HepG2 (cell line): ENCODE data around the gene GYS1. TPM values are rescaled to one million over a fixed set of nuclear protein-coding genes. Genes with fewer than 3 reads are reported as not detected.
"Not testable (repeated sequence)": the region's sequence is repeated elsewhere in the genome, so short reads cannot be mapped to it uniquely, and the experiment has no call there.

Source experiments
- ATAC-seq: fragments of 200-7000 bp; cut with Tn5 transposase; 3 replicates; pipeline ENCODE4 v1.9.1; 2020; ENCODE audit warnings: mild to moderate bottlenecking, moderate library complexity
- BruUV-seq: library from RNA; stranded (reverse); fragments of 400-500 nt; replicated peaks from 2 replicates; lab custom pipeline; 2021; lab: Mats Ljungman, UMichigan
- CTCF ChIA-PET: fragments of 300-600 bp; formaldehyde crosslinking; extraction: SDS; loops from one replicate; lab custom pipeline; 2021; ENCODE audit warnings: low total read pairs, inconsistent platforms, low intra/inter-chr PET ratio; lab: Yijun Ruan, JAX
- POLR2A ChIA-PET: fragments of 350-600 bp; sonication (Branson Sonifier 250); formaldehyde crosslinking; loops from one replicate; lab custom pipeline; 2020; ENCODE audit warnings: antibody characterized with exemption, inconsistent platforms; lab: Yijun Ruan, JAX
- DNase-seq: peaks from one replicate; pipeline ENCODE4 v3.0.0-alpha.2; 2015; ENCODE audit warnings: low spot score
- FAIRE-seq: peaks from 3 replicates; lab custom pipeline; 2011; peaks lifted over from hg19 to GRCh38; lab: Jason Lieb, UNC
- H2AFZ ChIP-seq: one replicate; pipeline ENCODE4 v1.6.1; 2011; ENCODE audit warnings: low read length, inconsistent platforms
- H3K27ac ChIP-seq: fragments of 300-600 bp; 3 replicates; pipeline ENCODE4 v1.8.0; 2011; ENCODE audit warnings: mixed run types, mild to moderate bottlenecking, mixed read lengths, low read length, inconsistent platforms; ENCODE audit not compliant: insufficient read depth; ENCODE audit errors: extremely low read length
- H3K27me3 ChIP-seq, 2 experiments: fragments of 200-600 bp in 1 of 2; 2 replicates in 1 of 2; 3 replicates in 1 of 2; pipeline versions ENCODE4 v1.6.0 to v1.8.0; 2011; ENCODE audit warnings: low read length in 2 of 2, mild to moderate bottlenecking in 2 of 2, moderate library complexity in 2 of 2, inconsistent platforms in 1 of 2; ENCODE audit not compliant: insufficient read depth in 2 of 2, control insufficient read depth in 1 of 2
- H3K36me3 ChIP-seq, 2 experiments: fragments of 200-600 bp in 1 of 2; replicated peaks in 1 of 2; 2 replicates in 1 of 2; 3 replicates in 1 of 2; pipeline versions ENCODE4 v1.5.1 to v1.8.0; 2011; ENCODE audit warnings: low read length in 2 of 2, inconsistent platforms in 1 of 2; ENCODE audit not compliant: insufficient read depth in 2 of 2, control insufficient read depth in 1 of 2
- H3K4me1 ChIP-seq: 2 replicates; pipeline ENCODE4 v1.5.1; 2012; ENCODE audit warnings: low read length, inconsistent platforms; ENCODE audit not compliant: insufficient read depth
- H3K4me2 ChIP-seq: 2 replicates; pipeline ENCODE4 v1.6.0; 2011; ENCODE audit warnings: low read depth, low read length, inconsistent platforms
- H3K4me3 ChIP-seq, 3 experiments: fragments of 200-600 bp in 1 of 3; sonication (generic), shearing (Covaris generic) in 1 of 3; replicated peaks in 1 of 3; 2 replicates each; pipeline ENCODE4 v1.5.1; 2011 to 2016; ENCODE audit warnings: low read length in 3 of 3, inconsistent platforms in 2 of 3, low read depth in 2 of 3, mild to moderate bottlenecking in 2 of 3, control low read depth in 1 of 3, mixed read lengths in 1 of 3; ENCODE audit not compliant: insufficient read depth in 1 of 3
- H3K79me2 ChIP-seq: one replicate; pipeline ENCODE4 v1.6.1; 2011; ENCODE audit warnings: low read length, inconsistent platforms; ENCODE audit not compliant: insufficient read depth
- H3K9ac ChIP-seq: 2 replicates; pipeline ENCODE4 v1.6.0; 2011; ENCODE audit warnings: mild to moderate bottlenecking, low read depth, low read length, inconsistent platforms; ENCODE audit not compliant: insufficient read depth
- H3K9me3 ChIP-seq: 2 replicates; pipeline ENCODE4 v1.5.1; 2012; ENCODE audit warnings: mild to moderate bottlenecking, low read length
- H4K20me1 ChIP-seq: 2 replicates; pipeline ENCODE4 v1.6.0; 2011; ENCODE audit warnings: inconsistent platforms, mild to moderate bottlenecking, low read length, moderate library complexity; ENCODE audit not compliant: insufficient read depth
- CREM ChIP-seq, 2 experiments: sonication (generic) in 1 of 2; formaldehyde crosslinking in 1 of 2; IDR thresholded peaks; 2 replicates each; pipeline versions ENCODE4 v1.4.0 to v1.6.1; 2016 to 2020; ENCODE audit warnings: antibody characterized with exemption in 1 of 2, mild to moderate bottlenecking in 1 of 2, missing genetic modification reagents in 1 of 2
- HCFC1 ChIP-seq: fragments of 150-350 bp; IDR thresholded peaks from 2 replicates; pipeline ENCODE4 v1.6.1; 2014; ENCODE audit warnings: low read depth, low read length
- SUZ12 ChIP-seq: fragments of 150-350 bp; IDR thresholded peaks from 2 replicates; pipeline ENCODE4 v1.6.1; 2014; ENCODE audit warnings: low read depth, low read length
- THAP11 ChIP-seq: IDR thresholded peaks from 2 replicates; pipeline ENCODE4 v1.6.1; 2016; ENCODE audit warnings: missing biosample characterization, missing genetic modification reagents
- ZBTB38 ChIP-seq: sonication (generic); formaldehyde crosslinking; IDR thresholded peaks from 2 replicates; pipeline ENCODE4 v1.5.1; 2020; ENCODE audit warnings: mild to moderate bottlenecking, missing genetic modification reagents
- ZFYVE20 ChIP-seq: sonication (generic); formaldehyde crosslinking; IDR thresholded peaks from 2 replicates; pipeline ENCODE4 v1.8.0; 2023; ENCODE audit warnings: low read depth, mild to moderate bottlenecking, moderate library complexity, missing genetic modification reagents, borderline replicate concordance
- WGBS: methylation state at CpG from one replicate; pipeline ENCODE4 v1.1.6; 2017; ENCODE audit warnings: low lambda C conversion rate; 5-methylcytosine and 5-hydroxymethylcytosine counted together
- in situ Hi-C: cut with HindIII; loops from 2 replicates; pipeline ENCODE4 v1.10.0; 2017; ENCODE audit warnings: low pct_unique_long_range_greater_than_20kb; ENCODE audit not compliant: extremely low pct_ligation_motif_present
- intact Hi-C: fragments of 100-400 bp; cut with micrococcal nuclease; formaldehyde crosslinking; loops from one replicate; pipeline ENCODE4 v1.10.0; 2022; ENCODE audit not compliant: unreplicated experiment
- polyA plus RNA-seq, 8 experiments: library from polyadenylated mRNA; depleted of rRNA in 3 of 8; stranded (reverse) in 7 of 8; unstranded in 1 of 8; fragments of >200 nt; fragmentation: Illumina TruSeq in 4 of 8; extraction: Trizol in 4 of 8; gene quantifications; 2 replicates each; pipeline versions ENCODE4 v1.2.1 to v1.2.3, GENCODE V29; 2011 to 2016; ENCODE audit warnings: low read depth in 4 of 8, missing spikeins in 1 of 8, mixed read lengths in 1 of 8; ENCODE audit not compliant: insufficient read depth in 1 of 8
- total RNA-seq, 5 experiments: library from RNA; depleted of rRNA; stranded (reverse); fragments of >200 nt; fragmentation: Illumina TruSeq; extraction: Trizol; gene quantifications; 2 replicates each; pipeline ENCODE4 v1.2.3, GENCODE V29; 2016; ENCODE audit warnings: low read depth in 1 of 5
- TF ChIP-seq, protein P1 (sequence below): sonication (generic); formaldehyde crosslinking; IDR thresholded peaks from 2 replicates; pipeline ENCODE4 v1.5.1; 2020; ENCODE audit warnings: mild to moderate bottlenecking, missing genetic modification reagents, moderate library complexity
- TF ChIP-seq, protein P2 (sequence below): sonication (generic); formaldehyde crosslinking; IDR thresholded peaks from 2 replicates; pipeline ENCODE4 v1.4.0; 2020; ENCODE audit warnings: mild to moderate bottlenecking, missing genetic modification reagents

The GYS1 gene
- total and polyA plus RNA-seq, 2 of the 13 experiments (the other 11 are each of a cell fraction or from before 2014, with no cell fraction given), result 18.4 to 42.1 TPM

DNA sequence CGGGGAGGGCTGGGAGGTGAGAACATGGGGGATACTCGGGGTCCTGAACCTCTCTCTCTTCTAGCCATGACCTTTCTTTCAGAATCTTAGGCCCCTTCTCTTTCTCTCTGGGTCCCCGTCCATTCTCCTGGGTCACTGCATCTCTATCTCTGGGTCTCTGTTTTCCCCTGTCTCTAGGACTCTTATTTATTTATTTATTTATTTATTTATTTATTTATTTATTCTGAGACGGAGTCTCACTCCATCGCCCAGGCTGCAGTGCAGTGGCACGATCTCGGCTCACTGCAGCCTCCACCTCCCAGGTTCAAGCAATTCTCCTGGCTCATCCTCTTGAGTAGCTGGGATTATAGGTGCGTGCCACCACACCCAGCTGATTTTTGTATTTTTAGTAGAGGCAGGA, 73.8 kb downstream of the GYS1 start:
- WGBS, result 96% methylated on average over 7 of the region's 8 CpGs
- POLR2A ChIA-PET, result interaction anchor here (0.6 to 0.9 kb wide), 4 partner anchors 45 to 112 kb away, joined by 3 to 4 read pairs (median 4); no protein-coding TSS in a partner anchor
- H3K9ac ChIP-seq, H3K27me3 ChIP-seq, in situ Hi-C loops, H3K27ac ChIP-seq, intact Hi-C loops, H3K9me3 ChIP-seq, H3K4me1 ChIP-seq, H3K79me2 ChIP-seq, H3K4me2 ChIP-seq, H4K20me1 ChIP-seq, DNase-seq, ATAC-seq, FAIRE-seq, H2AFZ ChIP-seq, CTCF ChIA-PET, H3K4me3 ChIP-seq, BruUV-seq: not testable (repeated sequence)
- H3K36me3 ChIP-seq, result peaks cover 7 to 35% of the 10 kb centered on the region in 2 experiments; a peak in 4 of 5 replicates

DNA sequence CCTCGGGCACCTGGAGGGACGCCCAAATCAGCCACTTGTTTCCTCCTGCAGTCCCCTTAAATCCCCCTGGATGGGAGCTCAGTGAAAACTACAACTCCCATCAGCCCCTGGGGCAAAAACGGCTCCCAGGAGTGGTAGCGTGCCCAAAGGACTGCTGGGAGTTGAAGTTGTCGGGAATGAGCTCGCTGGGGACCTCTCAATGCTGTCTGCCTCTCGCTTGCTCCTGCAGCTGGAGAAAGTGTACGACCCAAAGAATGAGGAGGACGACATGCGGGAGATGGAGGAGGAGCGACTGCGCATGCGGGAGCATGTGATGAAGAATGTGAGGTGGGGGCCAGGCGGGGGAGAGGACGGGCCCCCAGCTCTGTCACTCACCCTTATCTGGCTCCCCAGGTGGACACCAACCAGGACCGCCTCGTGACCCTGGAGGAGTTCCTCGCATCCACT, 74.3 kb downstream of the GYS1 start:
- H3K4me2 ChIP-seq, result no peak overlapping the region
- no peaks in the 10 kb centered on the region for H4K20me1 ChIP-seq
- POLR2A ChIA-PET, result interaction anchor here (0.6 to 0.9 kb wide), 4 partner anchors 45 to 111 kb away, joined by 3 to 4 read pairs (median 4); no protein-coding TSS in a partner anchor
- in situ Hi-C loops, result no loop called here
- no peak overlapping the region for H3K27ac ChIP-seq
- FAIRE-seq (no peak), ATAC-seq (peak; percentile 51), DNase-seq (no peak)
- H3K4me1 ChIP-seq, result no peaks in the 10 kb centered on the region
- 94% methylated on average over 17 of the region's 18 CpGs for WGBS
- H2AFZ ChIP-seq, result no peak overlapping the region
- no peaks in the 10 kb centered on the region for H3K27me3 ChIP-seq
- H3K9me3 ChIP-seq, result no peaks in the 10 kb centered on the region
- BruUV-seq, result no TSS peak
- no peak overlapping the region for H3K9ac ChIP-seq
- no peak overlapping the region for H3K4me3 ChIP-seq
- peaks cover 10 to 37% of the 10 kb centered on the region in 2 experiments; a peak in 4 of 5 replicates for H3K36me3 ChIP-seq
- intact Hi-C loops, result no loop called here
- no peaks in the 10 kb centered on the region for H3K79me2 ChIP-seq
- CTCF ChIA-PET, result no interaction called here
- TF ChIP-seq SUZ12 (peak; percentile 65), HCFC1 (peak; percentile 76), CREM (IDR thresholded peaks at IDR 0.05) (peak; percentile 60; the same call in 1 of the 2 replicates), CREM (CRISPR knock-in tag; IDR thresholded peaks at IDR 0.05) (no peak), ZBTB38 (CRISPR knock-in tag) (peak; percentile 66; the same call in 1 of the 2 replicates), THAP11 (peak; percentile 96), ZFYVE20 (CRISPR knock-in tag) (no peak)
- TF ChIP-seq, protein P1, sequence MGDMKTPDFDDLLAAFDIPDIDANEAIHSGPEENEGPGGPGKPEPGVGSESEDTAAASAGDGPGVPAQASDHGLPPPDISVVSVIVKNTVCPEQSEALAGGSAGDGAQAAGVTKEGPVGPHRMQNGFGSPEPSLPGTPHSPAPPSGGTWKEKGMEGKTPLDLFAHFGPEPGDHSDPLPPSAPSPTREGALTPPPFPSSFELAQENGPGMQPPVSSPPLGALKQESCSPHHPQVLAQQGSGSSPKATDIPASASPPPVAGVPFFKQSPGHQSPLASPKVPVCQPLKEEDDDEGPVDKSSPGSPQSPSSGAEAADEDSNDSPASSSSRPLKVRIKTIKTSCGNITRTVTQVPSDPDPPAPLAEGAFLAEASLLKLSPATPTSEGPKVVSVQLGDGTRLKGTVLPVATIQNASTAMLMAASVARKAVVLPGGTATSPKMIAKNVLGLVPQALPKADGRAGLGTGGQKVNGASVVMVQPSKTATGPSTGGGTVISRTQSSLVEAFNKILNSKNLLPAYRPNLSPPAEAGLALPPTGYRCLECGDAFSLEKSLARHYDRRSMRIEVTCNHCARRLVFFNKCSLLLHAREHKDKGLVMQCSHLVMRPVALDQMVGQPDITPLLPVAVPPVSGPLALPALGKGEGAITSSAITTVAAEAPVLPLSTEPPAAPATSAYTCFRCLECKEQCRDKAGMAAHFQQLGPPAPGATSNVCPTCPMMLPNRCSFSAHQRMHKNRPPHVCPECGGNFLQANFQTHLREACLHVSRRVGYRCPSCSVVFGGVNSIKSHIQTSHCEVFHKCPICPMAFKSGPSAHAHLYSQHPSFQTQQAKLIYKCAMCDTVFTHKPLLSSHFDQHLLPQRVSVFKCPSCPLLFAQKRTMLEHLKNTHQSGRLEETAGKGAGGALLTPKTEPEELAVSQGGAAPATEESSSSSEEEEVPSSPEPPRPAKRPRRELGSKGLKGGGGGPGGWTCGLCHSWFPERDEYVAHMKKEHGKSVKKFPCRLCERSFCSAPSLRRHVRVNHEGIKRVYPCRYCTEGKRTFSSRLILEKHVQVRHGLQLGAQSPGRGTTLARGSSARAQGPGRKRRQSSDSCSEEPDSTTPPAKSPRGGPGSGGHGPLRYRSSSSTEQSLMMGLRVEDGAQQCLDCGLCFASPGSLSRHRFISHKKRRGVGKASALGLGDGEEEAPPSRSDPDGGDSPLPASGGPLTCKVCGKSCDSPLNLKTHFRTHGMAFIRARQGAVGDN (CRISPR knock-in tag), result no peak
- TF ChIP-seq, protein P2, sequence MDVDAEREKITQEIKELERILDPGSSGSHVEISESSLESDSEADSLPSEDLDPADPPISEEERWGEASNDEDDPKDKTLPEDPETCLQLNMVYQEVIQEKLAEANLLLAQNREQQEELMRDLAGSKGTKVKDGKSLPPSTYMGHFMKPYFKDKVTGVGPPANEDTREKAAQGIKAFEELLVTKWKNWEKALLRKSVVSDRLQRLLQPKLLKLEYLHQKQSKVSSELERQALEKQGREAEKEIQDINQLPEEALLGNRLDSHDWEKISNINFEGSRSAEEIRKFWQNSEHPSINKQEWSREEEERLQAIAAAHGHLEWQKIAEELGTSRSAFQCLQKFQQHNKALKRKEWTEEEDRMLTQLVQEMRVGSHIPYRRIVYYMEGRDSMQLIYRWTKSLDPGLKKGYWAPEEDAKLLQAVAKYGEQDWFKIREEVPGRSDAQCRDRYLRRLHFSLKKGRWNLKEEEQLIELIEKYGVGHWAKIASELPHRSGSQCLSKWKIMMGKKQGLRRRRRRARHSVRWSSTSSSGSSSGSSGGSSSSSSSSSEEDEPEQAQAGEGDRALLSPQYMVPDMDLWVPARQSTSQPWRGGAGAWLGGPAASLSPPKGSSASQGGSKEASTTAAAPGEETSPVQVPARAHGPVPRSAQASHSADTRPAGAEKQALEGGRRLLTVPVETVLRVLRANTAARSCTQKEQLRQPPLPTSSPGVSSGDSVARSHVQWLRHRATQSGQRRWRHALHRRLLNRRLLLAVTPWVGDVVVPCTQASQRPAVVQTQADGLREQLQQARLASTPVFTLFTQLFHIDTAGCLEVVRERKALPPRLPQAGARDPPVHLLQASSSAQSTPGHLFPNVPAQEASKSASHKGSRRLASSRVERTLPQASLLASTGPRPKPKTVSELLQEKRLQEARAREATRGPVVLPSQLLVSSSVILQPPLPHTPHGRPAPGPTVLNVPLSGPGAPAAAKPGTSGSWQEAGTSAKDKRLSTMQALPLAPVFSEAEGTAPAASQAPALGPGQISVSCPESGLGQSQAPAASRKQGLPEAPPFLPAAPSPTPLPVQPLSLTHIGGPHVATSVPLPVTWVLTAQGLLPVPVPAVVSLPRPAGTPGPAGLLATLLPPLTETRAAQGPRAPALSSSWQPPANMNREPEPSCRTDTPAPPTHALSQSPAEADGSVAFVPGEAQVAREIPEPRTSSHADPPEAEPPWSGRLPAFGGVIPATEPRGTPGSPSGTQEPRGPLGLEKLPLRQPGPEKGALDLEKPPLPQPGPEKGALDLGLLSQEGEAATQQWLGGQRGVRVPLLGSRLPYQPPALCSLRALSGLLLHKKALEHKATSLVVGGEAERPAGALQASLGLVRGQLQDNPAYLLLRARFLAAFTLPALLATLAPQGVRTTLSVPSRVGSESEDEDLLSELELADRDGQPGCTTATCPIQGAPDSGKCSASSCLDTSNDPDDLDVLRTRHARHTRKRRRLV, result no peak
